Naive thymus-derived CD8-positive, alpha-beta T cell (primary cell): ENCODE measurements around the gene DPY19L1. TPM values are rescaled to one million over a fixed set of nuclear protein-coding genes. Genes with fewer than 3 reads are reported as not detected.

Experiments used
- ATAC-seq, 2 donors: fragments of 150-1000 bp; cut with Tn5 transposase in 1 of 2; sonication (Bioruptor Pico), chemical (Tn5 transposase) in 1 of 2; 1 replicate in 1 of 2; 2 replicates in 1 of 2; pipeline ENCODE4 v1.10.0; 2021; ENCODE audit warnings: mild to moderate bottlenecking in 2 of 2, moderate library complexity in 2 of 2
- POLR2A ChIA-PET: fragments of 350-600 bp; sonication (Branson Sonifier 250); formaldehyde crosslinking; loops from one replicate; lab custom pipeline; 2021; ENCODE audit warnings: antibody characterized with exemption; lab: Charles Lee
- DNase-seq, 10 donors: peaks; one replicate each; pipeline versions ENCODE4 v3.0.0 to v3.0.0-alpha.2; 2020 to 2022
- H3K27ac Mint-ChIP-seq, 10 donors: one replicate each; pipeline ENCODE4 v1.8.0; 2020 to 2022; ENCODE audit warnings: mild to moderate bottlenecking in 10 of 10, mixed read lengths in 10 of 10, moderate library complexity in 4 of 10, inconsistent platforms in 1 of 10
- H3K27me3 Mint-ChIP-seq, 5 donors: one replicate each; pipeline ENCODE4 v1.8.0; 2021 to 2022; ENCODE audit warnings: mixed read lengths in 5 of 5
- H3K36me3 Mint-ChIP-seq, 3 donors: one replicate each; pipeline ENCODE4 v1.8.0; 2020 to 2022; ENCODE audit warnings: mixed read lengths in 3 of 3, mild to moderate bottlenecking in 2 of 3, inconsistent platforms in 1 of 3
- H3K4me1 Mint-ChIP-seq, 4 donors: one replicate each; pipeline ENCODE4 v1.8.0; 2021 to 2022; ENCODE audit warnings: mixed read lengths in 4 of 4
- H3K4me3 Mint-ChIP-seq, 10 donors: one replicate each; pipeline ENCODE4 v1.8.0; 2020 to 2022; ENCODE audit warnings: mild to moderate bottlenecking in 10 of 10, mixed read lengths in 10 of 10, moderate library complexity in 6 of 10, inconsistent platforms in 1 of 10
- H3K9me3 Mint-ChIP-seq, 9 donors: one replicate each; pipeline ENCODE4 v1.8.0; 2020 to 2022; ENCODE audit warnings: mixed read lengths in 9 of 9, mild to moderate bottlenecking in 3 of 9, inconsistent platforms in 1 of 9, moderate library complexity in 1 of 9
- polyA plus RNA-seq, 3 donors: library from polyadenylated mRNA; unstranded; fragments of 300-500 nt; fragmentation: Illumina TruSeq; gene quantifications; one replicate each; pipeline ENCODE4 v1.2.3, GENCODE V29; 2021
- total RNA-seq, 8 experiments: library from RNA in 2 of 8; stranded (reverse) in 2 of 8; gene quantifications; one replicate each; pipeline ENCODE4 v1.2.3 and lab custom pipeline; 2021 to 2026

Gene DPY19L1
- total and polyA plus RNA-seq, 5 experiments from 2014 or later, result 0.67 to 8.7 (median 3.1) TPM

GRCh38 chr7:35025369-35025870 is 11.9 kb downstream of the DPY19L1 start:
- H3K4me3 Mint-ChIP-seq, result no peak overlapping the region
- H3K9me3 Mint-ChIP-seq, result no peaks in the 10 kb centered on the region
- peaks cover 2 to 6% (median 4%) of the 10 kb centered on the region in 4 donors for H3K4me1 Mint-ChIP-seq
- no peak for ATAC-seq
- no peak overlapping the region for H3K27ac Mint-ChIP-seq
- no peaks in the 10 kb centered on the region for H3K36me3 Mint-ChIP-seq
- DNase-seq, result no peak
- no peaks in the 10 kb centered on the region for H3K27me3 Mint-ChIP-seq
- POLR2A ChIA-PET, result no interaction called here

- ATAC-seq (no peak), DNase-seq (no peak)
- POLR2A ChIA-PET, result no interaction called here
- Mint-ChIP-seq H3K4me3 (peak overlapping the region in 1 of 10 donors; percentile 0), H3K4me1 (peaks cover 2 to 6% (median 4%) of the 10 kb centered on the region in 4 donors), H3K27me3 (no peaks in the 10 kb centered on the region), H3K36me3 (no peaks in the 10 kb centered on the region), H3K9me3 (no peaks in the 10 kb centered on the region), H3K27ac (no peak overlapping the region)
These were observed 13.0 kb downstream of the DPY19L1 start for GRCh38 chr7:35024298-35024697.

GRCh38 chr7:35022725-35023124 is 14.6 kb downstream of the DPY19L1 start:
- ATAC-seq, result no peak
- no peak overlapping the region for H3K4me3 Mint-ChIP-seq
- no peaks in the 10 kb centered on the region for H3K9me3 Mint-ChIP-seq
- no peak for DNase-seq
- POLR2A ChIA-PET, result no interaction called here
- no peak overlapping the region for H3K27ac Mint-ChIP-seq
- H3K4me1 Mint-ChIP-seq, result peaks cover 3 to 6% (median 5%) of the 10 kb centered on the region in 4 donors
- H3K36me3 Mint-ChIP-seq, result no peaks in the 10 kb centered on the region
- H3K27me3 Mint-ChIP-seq, result no peaks in the 10 kb centered on the region

GRCh38 chr7:35021445-35021844 is 15.8 kb downstream of the DPY19L1 start:
- Mint-ChIP-seq H3K9me3 (no peaks in the 10 kb centered on the region), H3K27ac (peak overlapping the region in 1 of 10 donors; percentile 27), H3K4me3 (no peak overlapping the region), H3K4me1 (peaks cover 3 to 6% (median 5%) of the 10 kb centered on the region in 4 donors), H3K27me3 (no peaks in the 10 kb centered on the region), H3K36me3 (peaks cover 0 to 7% (median 2%) of the 10 kb centered on the region in 3 donors)
- POLR2A ChIA-PET, result no interaction called here
- no peak for ATAC-seq
- no peak for DNase-seq

- ATAC-seq (no peak), DNase-seq (no peak)
- no peaks in the 10 kb centered on the region for H3K27me3 Mint-ChIP-seq
- H3K27ac Mint-ChIP-seq, result no peak overlapping the region
- no peaks in the 10 kb centered on the region for H3K9me3 Mint-ChIP-seq
- H3K4me1 Mint-ChIP-seq, result peaks cover 3 to 6% (median 5%) of the 10 kb centered on the region in 4 donors
- H3K36me3 Mint-ChIP-seq, result peaks cover 0 to 15% (median 10%) of the 10 kb centered on the region in 3 donors
- POLR2A ChIA-PET, result no interaction called here
- H3K4me3 Mint-ChIP-seq, result no peak overlapping the region
These were observed 17.5 kb downstream of the DPY19L1 start for GRCh38 chr7:35019801-35020200.

- H3K27me3 Mint-ChIP-seq, result no peaks in the 10 kb centered on the region
- POLR2A ChIA-PET, result no interaction called here
- H3K9me3 Mint-ChIP-seq, result no peaks in the 10 kb centered on the region
- peaks cover under 1 to 6% (median 3%) of the 10 kb centered on the region in 4 donors for H3K4me1 Mint-ChIP-seq
- H3K4me3 Mint-ChIP-seq, result no peak overlapping the region
- ATAC-seq, result no peak
- DNase-seq, result no peak
- peaks cover 0 to 18% (median 10%) of the 10 kb centered on the region in 3 donors for H3K36me3 Mint-ChIP-seq
- peak overlapping the region in 1 of 10 donors; percentile 44 for H3K27ac Mint-ChIP-seq
These were observed 18.0 kb downstream of the DPY19L1 start for GRCh38 chr7:35019179-35019729.

- Mint-ChIP-seq H3K4me1 (peaks cover 0 to 2% (median under 1%) of the 10 kb centered on the region in 4 donors), H3K36me3 (peaks cover 0 to 37% (median 22%) of the 10 kb centered on the region in 3 donors)
- POLR2A ChIA-PET, result no interaction called here
These were observed 21.9 kb downstream of the DPY19L1 start for GRCh38 chr7:35015346-35015859.

GRCh38 chr7:35012160-35012559 is 25.1 kb downstream of the DPY19L1 start:
- DNase-seq (no peak), ATAC-seq (no peak)
- POLR2A ChIA-PET, result no interaction called here
- no peak overlapping the region for H3K4me3 Mint-ChIP-seq
- no peaks in the 10 kb centered on the region for H3K27me3 Mint-ChIP-seq
- peaks cover 0 to 40% (median 23%) of the 10 kb centered on the region in 3 donors for H3K36me3 Mint-ChIP-seq
- no peaks in the 10 kb centered on the region for H3K9me3 Mint-ChIP-seq
- peaks cover 0 to 4% (median 0%) of the 10 kb centered on the region in 4 donors for H3K4me1 Mint-ChIP-seq
- no peak overlapping the region for H3K27ac Mint-ChIP-seq

More at GRCh38 chr7:35015346-35015859, 21.9 kb downstream of the DPY19L1 start:
- ATAC-seq (no peak), DNase-seq (no peak)
- H3K9me3 Mint-ChIP-seq, result no peaks in the 10 kb centered on the region
- peak overlapping the region in 1 of 10 donors; percentile 14 for H3K27ac Mint-ChIP-seq
- H3K27me3 Mint-ChIP-seq, result no peaks in the 10 kb centered on the region
- H3K4me3 Mint-ChIP-seq, result no peak overlapping the region

- no peak overlapping the region for H3K4me3 Mint-ChIP-seq
- no peak for DNase-seq
- peaks cover 0 to 31% (median 17%) of the 10 kb centered on the region in 3 donors for H3K36me3 Mint-ChIP-seq
- H3K4me1 Mint-ChIP-seq, result peaks cover 0 to 4% (median 0%) of the 10 kb centered on the region in 4 donors
- POLR2A ChIA-PET, result no interaction called here
- no peaks in the 10 kb centered on the region for H3K9me3 Mint-ChIP-seq
- ATAC-seq, result no peak
- no peak overlapping the region for H3K27ac Mint-ChIP-seq
- no peaks in the 10 kb centered on the region for H3K27me3 Mint-ChIP-seq
These were observed 26.2 kb downstream of the DPY19L1 start for GRCh38 chr7:35011085-35011484.

- POLR2A ChIA-PET, result no interaction called here
These were observed 29.5 kb downstream of the DPY19L1 start for GRCh38 chr7:35007768-35008167.

GRCh38 chr7:35004531-35005095 is 32.7 kb downstream of the DPY19L1 start:
- H3K27ac Mint-ChIP-seq, result no peak overlapping the region
- POLR2A ChIA-PET, result no interaction called here
- H3K36me3 Mint-ChIP-seq, result peaks cover 4 to 21% (median 16%) of the 10 kb centered on the region in 3 donors
- no peak overlapping the region for H3K4me3 Mint-ChIP-seq
- DNase-seq (no peak), ATAC-seq (no peak)
- H3K27me3 Mint-ChIP-seq, result no peaks in the 10 kb centered on the region
- H3K9me3 Mint-ChIP-seq, result peaks cover 0 to 7% (median 0%) of the 10 kb centered on the region in 9 donors
- H3K4me1 Mint-ChIP-seq, result peaks cover 0 to 4% (median 0%) of the 10 kb centered on the region in 4 donors

More at GRCh38 chr7:35007768-35008167, 29.5 kb downstream of the DPY19L1 start:
- Mint-ChIP-seq H3K36me3 (peaks cover 4 to 21% (median 20%) of the 10 kb centered on the region in 3 donors), H3K27me3 (no peaks in the 10 kb centered on the region), H3K27ac (peak overlapping the region in 1 of 10 donors; percentile 4), H3K4me3 (no peak overlapping the region), H3K9me3 (peaks cover 0 to 2% (median 0%) of the 10 kb centered on the region in 9 donors), H3K4me1 (peaks cover 0 to 4% (median 0%) of the 10 kb centered on the region in 4 donors)
- ATAC-seq (no peak), DNase-seq (no peak)

- H3K4me3 Mint-ChIP-seq, result no peak overlapping the region
- POLR2A ChIA-PET, result no interaction called here
- H3K4me1 Mint-ChIP-seq, result peaks cover 0 to 2% (median 0%) of the 10 kb centered on the region in 4 donors
- peaks cover 4 to 21% (median 20%) of the 10 kb centered on the region in 3 donors for H3K36me3 Mint-ChIP-seq
- H3K9me3 Mint-ChIP-seq, result peaks cover 0 to 7% (median 0%) of the 10 kb centered on the region in 9 donors
- ATAC-seq (no peak), DNase-seq (no peak)
- H3K27me3 Mint-ChIP-seq, result no peaks in the 10 kb centered on the region
- H3K27ac Mint-ChIP-seq, result no peak overlapping the region
These were observed 33.5 kb downstream of the DPY19L1 start for GRCh38 chr7:35003679-35004303.
